Fibroblast of lung (primary cell): ENCODE data around the gene CCDC171.

Experiments used
- CTCF ChIP-seq, 2 donors: IDR thresholded peaks in 1 of 2; conservative IDR thresholded peaks in 1 of 2; 1 replicate in 1 of 2; 2 replicates in 1 of 2; pipeline ENCODE4 v1.5.1; 2011 to 2012; ENCODE audit warnings: low read length in 2 of 2, control low read depth in 1 of 2, inconsistent platforms in 1 of 2, low read depth in 1 of 2, mild to moderate bottlenecking in 1 of 2
- EZH2 ChIP-seq: IDR thresholded peaks from 2 replicates; pipeline ENCODE4 v1.5.1; 2012; ENCODE audit warnings: low read length, control low read depth, mild to moderate bottlenecking; ENCODE audit errors: missing control alignments

- TF ChIP-seq CTCF (conservative IDR thresholded peaks at IDR 0.05 in 1 of 2, IDR thresholded peaks at IDR 0.05 in 1 of 2; ENCODE audit: low read depth in 1 of 2, low read length in 2 of 2) (no peak), EZH2 (no peak)
Observed at GRCh38 chr9:15524845-15525455, 27.9 kb upstream of the CCDC171 start.
